HUES6 (cell line): ENCODE data around the gene ZNF438.
"Not testable (repeated sequence)": the region's sequence is repeated elsewhere in the genome, so short reads cannot be mapped to it uniquely, and the experiment has no call there.

Experiments used
- H3K27ac ChIP-seq: 2 replicates; pipeline ENCODE4 v1.7.0; 2013; ENCODE audit warnings: low read depth, mild to moderate bottlenecking, low read length, inconsistent platforms
- H3K27me3 ChIP-seq: 2 replicates; pipeline ENCODE4 v1.6.1; 2013; ENCODE audit warnings: low read length; ENCODE audit not compliant: control insufficient read depth, insufficient read depth
- H3K36me3 ChIP-seq: 2 replicates; pipeline ENCODE4 v1.6.1; 2013; ENCODE audit warnings: low read length; ENCODE audit not compliant: control insufficient read depth, insufficient read depth
- H3K4me1 ChIP-seq: 2 replicates; pipeline ENCODE4 v1.6.1; 2013; ENCODE audit warnings: low read length; ENCODE audit not compliant: control insufficient read depth, insufficient read depth
- H3K4me3 ChIP-seq: 2 replicates; pipeline ENCODE4 v1.5.1; 2013; ENCODE audit warnings: low read depth, low read length
- H3K9ac ChIP-seq: one replicate; pipeline ENCODE4 v1.6.1; 2013; ENCODE audit warnings: mild to moderate bottlenecking, low read length
- H3K9me3 ChIP-seq: 2 replicates; pipeline ENCODE4 v1.6.1; 2013; ENCODE audit warnings: low read depth, low read length; ENCODE audit not compliant: control insufficient read depth, insufficient read depth

ZNF438 gene

DNA sequence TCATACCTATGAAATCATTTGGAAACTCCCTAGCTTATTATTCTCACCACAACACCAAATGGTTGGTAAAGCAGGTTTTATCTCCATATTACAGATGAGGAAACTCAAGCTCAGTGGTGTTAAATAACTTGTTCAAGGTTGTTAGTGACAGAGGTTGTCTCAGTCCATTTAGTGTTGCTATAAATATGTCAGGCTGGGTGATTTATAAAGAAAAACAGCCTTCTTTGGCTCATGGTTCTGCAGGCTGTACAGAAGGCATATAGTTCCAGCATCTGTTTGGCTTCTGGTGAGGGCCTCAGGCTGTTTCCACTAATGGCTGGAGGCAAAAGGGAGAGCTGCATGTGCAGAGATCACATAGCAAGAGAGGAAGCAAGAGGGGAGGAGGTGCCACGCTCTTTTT lies 96.6 kb downstream of the ZNF438 start:
- no peak overlapping the region for H3K9ac ChIP-seq
- no peak overlapping the region for H3K4me3 ChIP-seq
- no peak overlapping the region for H3K27ac ChIP-seq
- H3K9me3 ChIP-seq: peaks cover 17% of the 10 kb centered on the region; the same call in 1 of the 2 replicates
- H3K36me3 ChIP-seq: no peaks in the 10 kb centered on the region
- H3K4me1 ChIP-seq: no peaks in the 10 kb centered on the region
- no peaks in the 10 kb centered on the region for H3K27me3 ChIP-seq

DNA sequence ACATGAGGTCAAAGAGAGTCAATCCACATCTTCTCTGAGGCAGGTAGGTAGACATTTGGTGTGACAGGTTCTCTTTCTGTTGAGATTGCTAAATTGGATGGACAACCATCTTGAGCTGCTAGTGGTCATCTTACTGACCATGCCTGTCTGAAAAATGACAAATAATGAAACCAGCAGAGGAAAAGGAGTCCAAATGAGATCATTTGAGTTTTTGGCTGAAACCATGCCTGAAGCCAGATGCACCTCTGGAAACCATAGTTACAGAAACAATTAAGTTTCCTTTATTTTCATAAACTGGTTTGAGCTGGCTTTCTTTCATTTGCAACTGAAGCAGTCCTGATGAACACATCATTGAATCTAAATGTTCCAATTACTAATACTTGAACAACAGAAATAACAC lies 100.6 kb downstream of the ZNF438 start:
- H3K36me3 ChIP-seq: no peaks in the 10 kb centered on the region
- no peaks in the 10 kb centered on the region for H3K4me1 ChIP-seq
- no peak overlapping the region for H3K9ac ChIP-seq
- no peaks in the 10 kb centered on the region for H3K27me3 ChIP-seq
- no peak overlapping the region for H3K4me3 ChIP-seq
- no peak overlapping the region for H3K27ac ChIP-seq
- H3K9me3 ChIP-seq: peaks cover 20% of the 10 kb centered on the region; the same call in 1 of the 2 replicates

DNA sequence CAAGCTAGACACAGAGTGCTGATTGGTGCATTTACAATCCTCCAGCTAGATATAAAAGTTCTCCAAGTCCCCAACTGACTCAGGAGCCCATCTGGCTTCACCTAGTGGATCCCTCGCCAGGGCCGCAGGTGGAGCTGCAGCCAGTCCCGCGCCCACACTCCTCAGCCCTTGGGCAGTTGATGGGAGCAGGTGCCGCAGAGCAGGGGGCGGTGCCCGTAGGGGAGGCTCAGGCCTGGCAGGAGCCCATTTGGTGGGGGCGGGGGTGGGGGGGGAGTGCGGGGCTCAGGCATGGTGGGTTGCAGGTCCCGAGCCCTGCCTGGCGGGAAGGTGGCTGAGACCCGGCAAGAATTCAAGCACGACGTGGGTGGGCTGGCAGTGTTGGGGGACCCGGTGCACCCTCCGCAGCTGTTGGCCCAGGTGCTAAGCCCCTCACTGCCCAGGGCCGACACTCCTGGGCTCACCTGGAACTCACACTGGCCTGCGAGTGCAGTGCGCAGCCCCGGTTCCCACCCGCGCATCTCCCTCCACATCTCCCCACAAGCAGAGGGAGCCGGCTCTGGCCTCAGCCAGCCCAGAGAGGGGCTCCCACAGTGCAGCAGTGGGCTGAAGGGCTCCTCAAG lies 101.7 kb downstream of the ZNF438 start:
- H3K9me3 ChIP-seq: peaks cover 28% of the 10 kb centered on the region
- H3K27ac ChIP-seq: no peak overlapping the region
- H3K36me3 ChIP-seq: no peaks in the 10 kb centered on the region
- H3K4me1 ChIP-seq: no peaks in the 10 kb centered on the region
- no peaks in the 10 kb centered on the region for H3K27me3 ChIP-seq
- no peak overlapping the region for H3K4me3 ChIP-seq
- no peak overlapping the region for H3K9ac ChIP-seq

DNA sequence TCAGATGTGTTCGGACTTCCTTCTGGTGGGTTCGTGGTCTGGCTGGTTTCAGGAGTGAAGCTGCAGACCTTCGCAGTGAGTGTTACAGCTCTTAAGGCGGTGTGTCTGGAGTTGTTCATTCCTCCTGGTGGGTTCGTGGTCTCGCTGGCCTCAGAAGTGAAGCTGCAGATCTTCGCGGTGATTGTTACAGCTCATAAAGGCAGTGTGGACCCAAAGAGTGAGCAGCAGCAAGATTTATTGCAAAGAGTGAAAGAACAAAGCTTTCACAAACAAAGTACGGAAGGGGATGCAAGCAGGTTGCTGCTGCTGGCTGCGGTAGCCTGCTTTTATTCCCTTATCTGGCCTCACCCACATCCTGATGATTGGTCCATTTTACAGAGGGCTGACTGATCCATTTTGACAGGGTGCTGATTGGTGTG lies 102.3 kb downstream of the ZNF438 start:
- H3K27ac ChIP-seq, H3K27me3 ChIP-seq, H3K4me3 ChIP-seq, H3K9ac ChIP-seq, H3K4me1 ChIP-seq, H3K36me3 ChIP-seq: not testable (repeated sequence)
- peaks cover 31% of the 10 kb centered on the region for H3K9me3 ChIP-seq

DNA sequence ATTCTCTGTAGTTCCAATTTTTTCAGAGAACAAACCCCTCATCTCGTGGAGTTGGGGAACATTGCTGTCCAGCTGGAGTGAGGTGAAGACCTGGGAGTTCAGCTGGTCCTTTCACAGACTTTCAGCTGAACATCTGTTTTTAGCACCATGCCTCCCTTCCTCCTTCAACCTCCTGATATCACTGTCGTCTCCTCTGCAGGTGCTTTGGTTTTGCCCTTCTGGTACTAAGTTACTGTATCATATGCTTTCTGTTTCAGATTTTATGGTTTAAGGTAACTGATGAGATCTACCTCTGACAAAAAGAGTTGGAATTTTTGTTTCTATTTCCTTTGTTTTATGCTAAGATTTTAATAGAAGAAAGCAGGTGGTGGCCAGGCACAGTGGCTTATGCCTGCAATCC lies 102.9 kb downstream of the ZNF438 start:
- Histone ChIP-seq H3K36me3 (no peaks in the 10 kb centered on the region), H3K4me1 (no peaks in the 10 kb centered on the region), H3K9me3 (peaks cover 35% of the 10 kb centered on the region), H3K9ac (no peak overlapping the region), H3K4me3 (no peak overlapping the region), H3K27ac (no peak overlapping the region), H3K27me3 (no peaks in the 10 kb centered on the region)

DNA sequence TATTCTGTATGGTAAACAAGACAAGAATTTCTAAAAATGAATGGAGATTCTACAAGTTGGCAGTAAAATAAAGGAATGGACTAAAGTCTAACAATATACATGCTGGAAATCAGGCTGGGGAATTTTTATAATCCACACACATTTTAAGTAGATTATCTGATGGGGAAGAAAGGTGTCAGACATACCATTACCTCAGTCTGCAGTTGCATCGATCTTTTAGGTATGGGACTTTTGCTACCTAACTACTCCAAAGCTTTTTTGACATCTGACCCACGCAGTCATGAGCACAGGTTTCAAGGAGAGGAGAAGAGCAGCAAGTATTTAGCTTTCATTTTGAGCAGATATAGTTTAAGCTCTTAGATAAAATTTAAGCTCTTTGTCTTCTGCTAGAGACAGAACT lies 113.0 kb downstream of the ZNF438 start:
- H3K27me3 ChIP-seq: no peaks in the 10 kb centered on the region
- no peaks in the 10 kb centered on the region for H3K4me1 ChIP-seq
- no peak overlapping the region for H3K9ac ChIP-seq
- H3K4me3 ChIP-seq: no peak overlapping the region
- H3K36me3 ChIP-seq: no peaks in the 10 kb centered on the region
- H3K9me3 ChIP-seq: 0 out of 2 replicates have a peak, but pooled peaks cover 6% of the 10 kb centered on the region
- H3K27ac ChIP-seq: no peak overlapping the region

DNA sequence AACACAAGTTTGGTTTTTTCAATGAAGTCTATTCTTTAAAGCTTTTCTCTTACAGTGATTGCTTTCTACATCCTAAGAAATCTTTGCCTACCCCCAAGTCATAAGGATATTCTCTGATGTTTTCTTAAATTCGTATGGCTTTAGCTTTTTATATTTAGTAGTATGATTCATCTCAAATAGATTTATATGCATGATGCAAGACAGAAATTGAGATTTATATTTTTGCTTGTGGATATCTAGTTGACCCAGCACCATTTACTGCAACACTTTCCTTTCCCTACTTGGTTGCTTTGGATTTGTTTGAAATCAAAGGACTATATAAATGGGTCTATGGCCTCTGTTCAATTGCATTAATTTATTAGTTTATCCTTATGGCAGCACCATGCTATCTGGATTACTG lies 113.9 kb downstream of the ZNF438 start:
- H3K27me3 ChIP-seq: no peaks in the 10 kb centered on the region
- H3K9ac ChIP-seq: no peak overlapping the region
- H3K36me3 ChIP-seq: no peaks in the 10 kb centered on the region
- no peak overlapping the region for H3K27ac ChIP-seq
- no peaks in the 10 kb centered on the region for H3K4me1 ChIP-seq
- H3K9me3 ChIP-seq: no peaks in the 10 kb centered on the region
- no peak overlapping the region for H3K4me3 ChIP-seq

DNA sequence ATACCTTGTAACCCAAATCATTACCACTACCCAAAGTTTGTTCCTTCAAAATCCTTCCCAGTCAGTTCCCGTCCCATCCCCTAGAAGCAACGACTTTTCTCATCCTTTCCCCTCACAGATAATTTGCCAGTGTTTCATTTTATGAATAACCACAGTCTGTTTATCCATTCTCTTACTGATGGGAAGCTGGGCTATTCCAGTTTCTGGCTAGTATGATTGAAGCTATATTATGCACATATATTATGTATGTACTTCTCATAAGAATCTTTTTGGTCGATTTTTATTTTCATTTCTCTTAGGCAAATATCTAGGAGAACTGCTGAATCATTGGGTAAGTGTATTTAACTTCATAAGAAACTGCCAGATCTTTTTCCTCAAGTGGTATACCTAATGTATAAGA lies 114.6 kb downstream of the ZNF438 start:
- no peak overlapping the region for H3K4me3 ChIP-seq
- no peaks in the 10 kb centered on the region for H3K4me1 ChIP-seq
- no peak overlapping the region for H3K27ac ChIP-seq
- H3K9me3 ChIP-seq: no peaks in the 10 kb centered on the region
- no peaks in the 10 kb centered on the region for H3K27me3 ChIP-seq
- no peaks in the 10 kb centered on the region for H3K36me3 ChIP-seq
- H3K9ac ChIP-seq: no peak overlapping the region

DNA sequence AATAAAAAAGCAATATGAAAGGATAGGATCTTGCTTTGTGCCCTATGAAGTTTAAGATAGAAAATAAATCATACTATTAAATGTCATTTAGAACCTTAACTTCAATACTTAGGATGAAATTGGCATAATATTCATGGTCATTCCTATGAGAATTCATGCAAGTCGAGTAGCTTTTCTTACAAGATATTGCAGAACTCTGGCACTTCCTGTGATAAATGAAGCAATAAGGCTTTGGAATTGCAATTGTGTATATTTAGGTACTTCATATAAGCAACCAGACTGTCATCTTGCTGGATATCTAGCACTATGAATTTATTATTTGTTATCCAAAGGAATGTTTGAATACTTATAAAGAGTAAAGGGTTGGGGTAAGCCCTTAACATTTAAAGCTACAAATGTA lies 116.5 kb downstream of the ZNF438 start:
- Histone ChIP-seq H3K4me3 (no peak overlapping the region), H3K9me3 (no peaks in the 10 kb centered on the region), H3K36me3 (no peaks in the 10 kb centered on the region), H3K4me1 (no peaks in the 10 kb centered on the region), H3K27ac (no peak overlapping the region), H3K27me3 (no peaks in the 10 kb centered on the region), H3K9ac (no peak overlapping the region)

DNA sequence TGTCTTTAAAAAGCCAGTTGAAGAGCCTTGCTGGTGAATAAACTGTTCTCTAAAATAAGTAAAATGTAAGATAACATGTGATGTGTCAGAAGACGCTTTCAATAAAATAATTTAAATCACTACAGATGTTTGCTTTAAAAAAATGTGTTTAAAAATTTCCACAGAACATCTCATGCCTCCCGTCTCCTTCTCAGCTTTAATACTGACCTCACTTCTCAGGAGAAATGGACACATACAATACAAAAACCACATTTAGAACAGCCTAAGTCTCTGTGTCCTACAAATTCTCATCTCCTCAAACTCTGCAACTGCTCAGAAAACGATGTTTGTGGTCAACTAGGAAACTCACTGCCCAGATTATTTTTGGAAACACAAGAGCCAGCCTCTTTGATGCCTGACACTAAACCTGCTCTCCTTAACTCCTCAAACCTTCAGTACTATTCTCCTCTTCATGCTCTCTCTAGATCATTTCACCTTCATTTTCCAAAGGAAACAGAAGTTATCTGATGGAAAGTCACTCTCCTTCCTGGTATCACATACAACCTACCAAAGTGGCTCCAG lies 120.3 kb downstream of the ZNF438 start:
- Histone ChIP-seq H3K9me3 (no peaks in the 10 kb centered on the region), H3K4me3 (no peak overlapping the region), H3K27ac (no peak overlapping the region), H3K27me3 (no peaks in the 10 kb centered on the region), H3K36me3 (no peaks in the 10 kb centered on the region), H3K4me1 (no peaks in the 10 kb centered on the region), H3K9ac (no peak overlapping the region)

DNA sequence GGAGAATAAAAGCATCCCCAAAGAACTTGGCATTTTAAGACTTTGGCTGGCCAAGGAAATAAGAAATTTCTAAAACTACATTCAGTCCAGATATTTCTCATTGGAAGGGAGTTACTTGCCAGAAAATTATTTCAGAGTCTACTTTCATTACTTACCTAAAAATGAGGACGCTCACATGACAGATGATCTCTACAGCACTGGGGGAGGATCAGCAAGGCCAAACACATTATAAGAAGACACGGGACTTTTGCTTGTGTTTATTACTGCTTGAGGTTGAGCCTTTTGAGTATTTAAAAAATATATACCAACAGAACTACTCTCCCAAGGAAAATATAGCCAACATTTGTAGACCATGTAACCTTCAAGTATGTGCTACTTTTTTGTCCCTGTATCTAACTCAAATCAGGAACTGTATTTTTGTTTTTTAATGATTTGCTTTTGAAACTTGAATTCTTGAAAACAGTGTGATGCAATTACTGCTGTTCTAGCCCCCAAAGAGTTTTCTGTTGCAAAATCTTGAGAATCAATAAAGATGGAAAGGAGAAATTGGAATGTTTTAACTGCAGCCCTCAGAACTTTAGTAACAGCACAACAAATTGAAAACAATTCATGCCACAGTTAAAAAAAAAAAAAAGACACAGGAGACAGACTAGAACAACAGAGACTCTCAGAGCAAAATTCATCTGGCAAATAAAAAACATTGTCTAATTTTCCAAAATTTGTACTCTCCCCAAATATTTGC lies 128.1 kb downstream of the ZNF438 start:
- Histone ChIP-seq H3K4me3 (no peak overlapping the region), H3K27ac (no peak overlapping the region), H3K4me1 (no peaks in the 10 kb centered on the region), H3K36me3 (no peaks in the 10 kb centered on the region; the same call in 1 of the 2 replicates), H3K27me3 (no peaks in the 10 kb centered on the region), H3K9ac (no peak overlapping the region), H3K9me3 (no peaks in the 10 kb centered on the region)
